Endodermal cell (in vitro differentiated cells): Measurements from ENCODE around the gene NPC1L1. TPM values are rescaled to one million over a fixed set of nuclear protein-coding genes. Genes with fewer than 3 reads are reported as not detected.

Experiments used
- DNase-seq: peaks from one replicate; pipeline ENCODE4 v3.0.0-alpha.2; 2017
- H3K27ac ChIP-seq: 2 replicates; pipeline ENCODE4 v1.5.1; 2013; ENCODE audit warnings: mild to moderate bottlenecking, low read depth, low read length, moderate library complexity
- H3K27me3 ChIP-seq: 2 replicates; pipeline ENCODE4 v1.6.1; 2013; ENCODE audit warnings: mild to moderate bottlenecking, low read length, moderate library complexity; ENCODE audit not compliant: insufficient read depth, control insufficient read depth, poor library complexity, severe bottlenecking
- H3K36me3 ChIP-seq: 2 replicates; pipeline ENCODE4 v1.7.0; 2013; ENCODE audit warnings: mild to moderate bottlenecking, low read length, moderate library complexity; ENCODE audit not compliant: control insufficient read depth, insufficient read depth
- H3K4me1 ChIP-seq: one replicate; pipeline ENCODE4 v1.7.0; 2013; ENCODE audit warnings: low read length; ENCODE audit not compliant: control insufficient read depth, insufficient read depth
- H3K4me3 ChIP-seq: 2 replicates; pipeline ENCODE4 v1.5.1; 2013; ENCODE audit warnings: mild to moderate bottlenecking, low read length, moderate library complexity
- H3K9ac ChIP-seq: 2 replicates; pipeline ENCODE4 v1.6.1; 2013; ENCODE audit warnings: mild to moderate bottlenecking, low read length, moderate library complexity; ENCODE audit not compliant: poor library complexity, severe bottlenecking; ENCODE audit errors: extremely low read depth
- H3K9me3 ChIP-seq: 2 replicates; pipeline ENCODE4 v1.6.1; 2013; ENCODE audit warnings: mild to moderate bottlenecking, low read length, moderate library complexity; ENCODE audit not compliant: control insufficient read depth
- H3K27ac Mint-ChIP-seq: 2 replicates; pipeline ENCODE4 v1.8.0; 2020; ENCODE audit warnings: mixed read lengths
- H3K27me3 Mint-ChIP-seq: 2 replicates; pipeline ENCODE4 v1.8.0; 2021; ENCODE audit warnings: mild to moderate bottlenecking, mixed read lengths; ENCODE audit not compliant: insufficient read depth
- H3K36me3 Mint-ChIP-seq: 2 replicates; pipeline ENCODE4 v1.8.0; 2020; ENCODE audit warnings: low read depth, mixed read lengths
- H3K4me1 Mint-ChIP-seq: 2 replicates; pipeline ENCODE4 v1.8.0; 2020; ENCODE audit warnings: mixed read lengths
- H3K4me3 Mint-ChIP-seq: 2 replicates; pipeline ENCODE4 v1.8.0; 2020; ENCODE audit warnings: mild to moderate bottlenecking, moderate library complexity, mixed read lengths
- H3K9me3 Mint-ChIP-seq: 2 replicates; pipeline ENCODE4 v1.8.0; 2020; ENCODE audit warnings: mild to moderate bottlenecking, mixed read lengths
- CTCF ChIP-seq: fragments of 200-600 bp; sonication (generic); conservative IDR thresholded peaks from 2 replicates; pipeline ENCODE4 v1.5.0; 2021; ENCODE audit warnings: antibody characterized with exemption, mild to moderate bottlenecking
- WGBS, 2 experiments: methylation state at CpG; one replicate each; pipeline versions ENCODE4 v1.1.5 to v1.1.7; 2013; ENCODE audit warnings: missing lambda C conversion rate in 2 of 2, mixed read lengths in 1 of 2; ENCODE audit not compliant: insufficient coverage in 1 of 2, insufficient read length in 1 of 2; 5-methylcytosine and 5-hydroxymethylcytosine counted together
- total RNA-seq, 2 donors: library from RNA; stranded (reverse); fragmentation: NEBNext Ultra II Directional in 1 of 2; extraction: Animal tissue kit (Norgen Biotek cat#: 25700) in 1 of 2; gene quantifications; 2 replicates in 1 of 2; 3 replicates in 1 of 2; pipeline ENCODE4 v1.2.1, GENCODE V29; 2021

NPC1L1 gene
- total RNA-seq, 2 donors from 2014 or later: 2.7 to 3.1 TPM

- peaks cover 9% of the 10 kb centered on the region for H3K27me3 Mint-ChIP-seq
- no peak for DNase-seq
- H3K4me3 Mint-ChIP-seq: no peak overlapping the region
- H3K4me3 ChIP-seq: no peak overlapping the region
- no peak overlapping the region for H3K27ac ChIP-seq
- WGBS, 2 experiments: 85 to 100% methylated on average over 2 to 7 of the region's 7 CpGs
- TF ChIP-seq CTCF: no peak
- no peaks in the 10 kb centered on the region for H3K27me3 ChIP-seq
- peaks cover 7% of the 10 kb centered on the region for H3K9me3 Mint-ChIP-seq
- H3K27ac Mint-ChIP-seq: no peak overlapping the region
- H3K4me1 ChIP-seq: no peaks in the 10 kb centered on the region
- no peak overlapping the region for H3K9ac ChIP-seq
- H3K9me3 ChIP-seq: peaks cover 6% of the 10 kb centered on the region
- H3K4me1 Mint-ChIP-seq: no peaks in the 10 kb centered on the region
- H3K36me3 Mint-ChIP-seq: no peaks in the 10 kb centered on the region
- H3K36me3 ChIP-seq: no peaks in the 10 kb centered on the region
Observed at GRCh38 chr7:44519546-44519945, 21.6 kb downstream of the NPC1L1 start.

- Mint-ChIP-seq H3K4me1 (no peaks in the 10 kb centered on the region), H3K27ac (no peak overlapping the region), H3K4me3 (no peak overlapping the region), H3K9me3 (peaks cover 1% of the 10 kb centered on the region), H3K27me3 (peaks cover 6% of the 10 kb centered on the region), H3K36me3 (no peaks in the 10 kb centered on the region)
- WGBS, 2 experiments: 84 to 86% methylated on average over 3 of the region's 3 CpGs
- no peak for TF ChIP-seq CTCF
- Histone ChIP-seq H3K4me1 (no peaks in the 10 kb centered on the region), H3K27me3 (no peaks in the 10 kb centered on the region), H3K4me3 (no peak overlapping the region), H3K9ac (no peak overlapping the region), H3K9me3 (peaks cover under 1% of the 10 kb centered on the region), H3K27ac (no peak overlapping the region), H3K36me3 (no peaks in the 10 kb centered on the region)
- DNase-seq: no peak
Observed at GRCh38 chr7:44518761-44519160, 22.4 kb downstream of the NPC1L1 start.

GRCh38 chr7:44517175-44517574 lies 24.0 kb downstream of the NPC1L1 start:
- Mint-ChIP-seq H3K36me3 (no peaks in the 10 kb centered on the region), H3K4me1 (no peaks in the 10 kb centered on the region), H3K27ac (no peak overlapping the region), H3K9me3 (no peaks in the 10 kb centered on the region), H3K27me3 (peaks cover 2% of the 10 kb centered on the region), H3K4me3 (no peak overlapping the region)
- H3K4me3 ChIP-seq: no peak overlapping the region
- H3K27me3 ChIP-seq: no peaks in the 10 kb centered on the region
- no peak for DNase-seq
- TF ChIP-seq CTCF: no peak
- no peaks in the 10 kb centered on the region for H3K4me1 ChIP-seq
- H3K9me3 ChIP-seq: no peaks in the 10 kb centered on the region
- H3K9ac ChIP-seq: no peak overlapping the region
- no peaks in the 10 kb centered on the region for H3K36me3 ChIP-seq
- H3K27ac ChIP-seq: no peak overlapping the region
- WGBS, 2 experiments: 89 to 100% methylated on average over 6 to 8 of the region's 8 CpGs
